ENCODE data around the gene CT83.

The CT83 gene, protein sequence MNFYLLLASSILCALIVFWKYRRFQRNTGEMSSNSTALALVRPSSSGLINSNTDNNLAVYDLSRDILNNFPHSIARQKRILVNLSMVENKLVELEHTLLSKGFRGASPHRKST
- 0 to 0.11 (median 0) reads per million in 17 experiments for total RNA-seq

DNA sequence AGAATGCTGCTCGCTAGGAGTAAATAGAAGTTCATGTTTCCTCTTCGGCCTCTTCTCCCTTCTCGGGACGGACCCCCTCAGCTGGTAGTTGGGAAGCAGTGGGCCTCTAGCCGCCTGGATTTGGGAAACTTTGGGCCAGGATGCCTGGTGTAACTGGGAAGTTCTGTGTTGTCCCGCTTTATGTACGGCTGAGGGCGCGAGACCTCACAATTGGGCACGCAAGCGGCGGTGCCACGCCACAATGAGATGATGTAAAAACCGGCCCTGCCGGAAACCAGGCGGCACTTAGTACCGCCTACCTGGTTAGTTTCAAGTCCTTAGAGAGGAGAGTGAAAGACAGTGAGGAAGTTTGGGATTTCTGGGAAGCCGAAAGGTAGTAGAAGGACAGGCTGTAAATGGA is at the start of gene CT83:
TSS of gene CT83 (minus strand) at position 155 of the 400 bp plus-strand sequence. CDS start at position 35, 120 bp downstream.
- no peak for DNase-seq

DNA sequence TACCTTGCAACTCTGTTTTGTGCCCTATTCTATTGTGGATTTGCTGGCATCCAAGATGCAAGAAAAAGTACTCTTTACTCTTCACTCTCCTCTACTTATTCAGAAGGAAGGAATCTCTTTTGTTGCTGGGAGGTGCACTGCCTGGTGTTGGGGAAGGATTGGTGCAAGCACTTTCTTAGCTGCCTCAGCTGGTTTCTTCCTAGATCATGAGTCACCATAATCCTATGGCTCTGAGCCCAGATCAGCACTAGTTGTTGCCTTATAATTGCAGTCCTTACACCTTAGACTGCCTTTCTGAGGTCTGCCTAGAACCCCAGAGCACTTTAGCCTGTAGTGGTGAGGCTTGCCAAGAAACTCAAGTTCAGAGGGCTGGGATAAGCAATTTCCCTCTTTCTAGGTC is 37.0 kb upstream of the CT83 start:
- DNase-seq = no peak

DNA sequence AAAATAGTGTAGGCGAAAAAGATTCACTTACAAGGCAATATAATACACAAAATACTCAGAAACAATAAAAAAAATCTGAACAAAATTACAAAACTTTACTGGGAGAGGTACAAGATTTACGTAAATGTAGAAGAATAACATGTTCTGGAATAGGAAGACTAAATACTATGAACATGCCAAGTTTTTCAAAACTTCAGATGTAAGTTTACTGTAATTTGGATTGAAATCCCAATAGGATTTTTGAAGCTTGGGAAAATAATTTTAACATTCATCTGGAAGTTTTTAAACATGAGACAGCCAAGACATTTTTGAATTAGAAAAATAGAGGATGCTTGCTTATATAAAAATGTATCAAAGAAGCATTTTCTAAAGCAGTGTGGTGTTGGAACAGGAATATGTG is 30.5 kb upstream of the CT83 start:
- no peak for DNase-seq

DNA sequence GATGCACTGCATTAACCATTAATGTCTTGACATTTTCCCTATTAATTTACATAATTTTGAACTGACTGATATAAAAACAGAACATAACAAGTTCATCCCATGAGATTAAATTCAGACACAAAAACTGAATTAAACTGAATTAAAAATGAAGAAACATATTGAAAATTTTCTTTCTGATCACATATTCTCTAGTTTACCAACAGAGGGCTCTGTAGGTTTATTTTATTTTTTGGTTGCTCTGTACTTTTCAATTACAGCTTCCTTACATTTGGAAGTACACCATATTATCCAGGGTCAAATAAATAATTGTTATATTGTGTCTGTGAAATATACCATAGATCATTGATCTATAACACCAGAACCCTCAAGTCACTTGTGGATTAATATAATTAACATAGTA is 27.3 kb upstream of the CT83 start:
- DNase-seq = peak in 1 of 4 experiments; percentile 0

DNA sequence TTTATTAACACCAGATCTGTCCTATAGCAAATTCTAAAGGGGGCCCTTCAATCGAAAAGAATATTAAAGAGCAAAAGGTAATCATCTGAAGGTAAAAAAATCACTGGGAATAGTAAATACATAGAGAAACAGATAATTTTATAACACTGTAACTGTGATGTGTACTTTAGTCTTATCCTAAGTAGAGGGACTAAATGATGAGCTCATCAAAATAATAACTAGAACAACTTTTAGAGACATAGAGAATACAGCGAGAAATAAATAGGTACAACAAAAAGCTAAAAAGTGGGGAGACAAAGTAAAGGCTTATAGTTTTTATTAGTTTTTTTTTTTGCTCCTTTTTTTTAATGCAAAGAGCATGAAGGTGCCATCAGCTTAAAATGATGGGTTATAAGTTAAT is 17.3 kb upstream of the CT83 start:
- DNase-seq = no peak

DNA sequence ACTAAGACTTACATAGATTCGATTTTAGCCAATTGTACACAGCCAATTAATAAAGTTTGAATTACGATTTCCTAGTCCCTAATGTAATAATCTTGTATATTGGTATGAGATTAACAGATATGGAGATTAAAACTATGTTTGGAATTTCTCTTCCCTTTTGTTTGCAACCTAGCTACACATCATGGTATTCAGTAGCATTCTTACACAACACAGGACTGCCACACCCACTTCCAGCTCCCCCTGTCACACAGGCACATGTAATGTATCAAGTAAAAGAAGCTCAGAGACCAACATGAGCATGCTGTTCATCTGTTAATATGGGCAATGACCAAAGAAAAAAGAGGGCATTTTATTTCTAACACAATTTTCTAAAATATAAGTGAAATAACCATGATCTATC is 13.6 kb downstream of the CT83 start:
- DNase-seq = no peak

DNA sequence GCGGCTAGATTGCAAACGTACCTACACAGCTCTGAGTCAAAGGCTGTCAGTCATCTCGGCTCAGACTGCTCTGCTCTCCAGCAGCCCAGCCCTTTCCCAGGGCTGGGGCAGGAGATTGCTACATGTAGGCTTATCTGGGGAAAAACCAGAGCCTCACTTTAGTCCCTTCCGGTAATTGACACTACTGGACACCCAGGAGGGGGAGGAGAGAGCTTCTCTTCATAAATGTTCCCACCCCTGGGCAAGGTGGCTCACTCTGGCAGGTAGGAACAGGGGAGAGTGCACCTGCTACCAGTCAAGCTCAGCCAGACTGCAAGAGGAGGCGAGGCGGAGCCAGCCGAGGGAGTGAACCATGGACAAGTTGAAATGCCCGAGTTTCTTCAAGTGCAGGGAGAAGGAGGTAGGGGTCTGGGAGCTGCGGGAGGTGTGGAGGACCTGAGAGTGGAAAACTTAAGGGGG is 26.4 kb downstream of the CT83 start, which contains the start of gene SLC6A14:
TSS of gene SLC6A14 (plus strand) at position 249 of the 459 bp plus-strand sequence. CDS start at position 353, 104 bp downstream.
- no peak for DNase-seq

DNA sequence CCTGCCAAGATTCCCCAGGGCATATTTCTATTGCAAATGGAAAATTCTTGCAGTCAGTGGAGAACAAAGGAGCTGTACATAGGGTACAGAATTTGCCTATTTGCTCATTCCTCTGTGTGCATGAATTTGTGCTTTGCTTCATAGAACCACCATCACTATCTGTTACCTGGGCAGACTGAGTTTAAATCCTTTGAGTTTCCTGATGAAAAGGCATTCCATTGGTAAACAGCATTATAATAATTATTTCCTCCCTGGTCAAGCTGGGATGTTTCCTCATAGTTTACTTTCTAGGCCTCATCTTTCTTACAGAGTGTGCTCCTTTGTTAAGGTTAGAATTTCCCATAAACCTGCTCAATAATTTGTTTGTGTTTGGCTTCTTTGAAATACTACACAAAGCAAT is 27.2 kb downstream of the CT83 start:
- DNase-seq = no peak

DNA sequence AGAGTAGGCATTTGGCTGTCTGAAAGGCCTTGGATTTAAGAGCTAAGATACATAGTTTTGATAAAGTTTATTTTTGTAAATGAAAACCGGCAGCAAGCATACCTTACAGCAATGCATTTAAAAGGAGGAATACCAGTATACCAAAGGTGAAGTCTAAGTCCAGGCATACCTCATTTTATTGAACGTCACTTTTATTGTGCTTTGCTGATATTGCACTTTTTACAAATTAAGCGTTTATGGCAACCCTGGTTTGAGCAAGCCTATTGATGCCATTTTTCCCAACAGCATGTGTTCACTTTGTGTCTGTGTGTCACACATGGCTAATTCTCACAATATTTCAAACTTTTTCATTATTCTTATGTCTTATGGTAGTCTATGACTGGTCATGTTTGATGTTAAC is 34.8 kb downstream of the CT83 start:
- no peak for DNase-seq

DNA sequence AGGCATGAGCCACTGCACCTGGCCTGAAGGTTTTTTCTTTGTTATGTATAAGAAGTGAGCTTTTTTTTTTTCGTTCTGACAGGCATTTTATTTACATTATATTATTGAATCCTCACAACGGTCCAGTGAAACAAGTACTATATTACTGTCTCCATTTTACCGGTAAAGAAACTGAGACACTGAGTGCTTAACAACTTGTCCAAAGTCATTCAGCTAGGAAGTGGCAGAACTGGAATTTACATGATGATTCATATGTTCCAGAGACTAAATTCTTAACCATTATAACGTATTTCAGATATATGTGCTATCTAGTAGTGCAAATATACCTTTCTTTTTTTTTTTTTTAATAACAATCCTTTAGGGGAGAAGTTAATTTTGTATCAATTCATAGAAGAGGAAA is 44.8 kb downstream of the CT83 start:
- DNase-seq = no peak

DNA sequence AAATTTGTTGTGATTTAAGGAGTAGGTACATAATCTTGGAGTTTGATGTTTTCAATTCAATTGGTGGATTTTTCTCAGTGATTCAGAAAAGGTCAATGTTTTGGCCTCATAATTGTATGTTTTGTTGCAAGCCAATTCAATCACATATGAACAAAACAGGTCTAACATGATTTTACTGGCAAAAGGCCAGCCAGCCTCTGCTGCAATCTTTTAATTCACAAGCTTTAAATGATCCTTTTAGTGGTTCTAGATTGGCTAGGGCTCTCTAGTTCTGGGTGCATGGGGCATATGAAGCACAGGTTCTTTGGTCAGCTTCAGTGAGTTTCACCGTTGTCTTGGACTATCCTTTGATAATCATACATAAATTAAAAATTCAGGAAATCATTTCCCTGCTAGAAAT is 45.6 kb downstream of the CT83 start:
- no peak for DNase-seq

DNA sequence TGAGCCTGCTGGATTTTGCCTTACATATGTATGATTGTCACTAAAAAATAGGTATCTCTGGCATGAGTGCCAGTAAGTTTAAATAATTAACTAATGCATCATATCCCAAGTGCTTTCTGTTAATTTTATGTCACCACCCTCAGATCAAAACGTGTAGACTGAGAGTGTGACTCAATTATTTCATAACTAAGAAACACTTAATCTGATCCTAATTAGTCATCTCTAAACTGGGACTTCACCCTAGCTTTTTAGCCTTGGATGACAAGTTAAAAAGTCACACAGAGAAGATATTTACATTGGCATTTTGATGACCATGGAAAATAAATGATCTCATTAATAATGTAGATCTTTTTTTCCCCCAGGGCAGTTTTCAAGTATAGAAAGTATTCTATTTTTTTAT is 49.5 kb downstream of the CT83 start:
- no peak for DNase-seq
